Measurements from ENCODE around the gene CLEC1A.
"Not testable (repeated sequence)": the region's sequence is repeated elsewhere in the genome, so short reads cannot be mapped to it uniquely, and the experiment has no call there.

Gene CLEC1A

GRCh38 chr12:10030446-10030845 is 68.3 kb downstream of the CLEC1A start, which contains the start of gene CLEC9A:
Gene CLEC9A (plus strand): TSS chr12:10030682. CDS start chr12:10052688, 22,006 bp downstream.
- no peak within 1 kb of the TSS for H3K27ac ChIP-seq (ENCODE audit: low read length)
- H4K20me1 ChIP-seq (ENCODE audit: insufficient read depth, low read length), result no peaks in the 10 kb centered on the region
- H3K9me3 ChIP-seq (ENCODE audit: insufficient read depth, low read length), result no peaks in the 10 kb centered on the region
- H3K27me3 ChIP-seq (ENCODE audit: low read depth, low read length), result peaks cover 18% of the 10 kb centered on the region
- H3K9ac ChIP-seq (ENCODE audit: low read length), result no peak within 1 kb of the TSS
- no peak within 1 kb of the TSS for H2AFZ ChIP-seq (ENCODE audit: low read depth, low read length)
- TF ChIP-seq EZH2phosphoT487 (IDR thresholded peaks at IDR 0.05; ENCODE audit: low read depth) (no peak), CTCF (IDR thresholded peaks at IDR 0.05; ENCODE audit: low read depth, low read length) (no peak)
- no peak within 1 kb of the TSS for H3K4me2 ChIP-seq (ENCODE audit: low read length)
- H3K4me3 ChIP-seq (ENCODE audit: low read length), result no peak within 1 kb of the TSS
- no peaks in the 10 kb centered on the region for H3K79me2 ChIP-seq (ENCODE audit: low read length)
- no peaks in the 10 kb centered on the region for H3K4me1 ChIP-seq (ENCODE audit: low read length)
- H3K36me3 ChIP-seq (replicated peaks; ENCODE audit: low read depth, low read length), result no peaks in the 10 kb centered on the region

- H3K9me3 ChIP-seq (ENCODE audit: insufficient read depth, low read length), result no peaks in the 10 kb centered on the region
- peaks cover 13% of the 10 kb centered on the region for H3K27me3 ChIP-seq (ENCODE audit: low read depth, low read length)
- no peak overlapping the region for H3K9ac ChIP-seq (ENCODE audit: low read length)
- H3K4me1 ChIP-seq (ENCODE audit: low read length), result no peaks in the 10 kb centered on the region
- no peak overlapping the region for H3K27ac ChIP-seq (ENCODE audit: low read length)
- H3K4me2 ChIP-seq (ENCODE audit: low read length), result no peak overlapping the region
- TF ChIP-seq CTCF (IDR thresholded peaks at IDR 0.05; ENCODE audit: low read depth, low read length), result no peak
- no peak for TF ChIP-seq EZH2phosphoT487 (IDR thresholded peaks at IDR 0.05; ENCODE audit: low read depth)
- no peaks in the 10 kb centered on the region for H3K79me2 ChIP-seq (ENCODE audit: low read length)
- no peak overlapping the region for H2AFZ ChIP-seq (ENCODE audit: low read depth, low read length)
- no peak overlapping the region for H3K4me3 ChIP-seq (ENCODE audit: low read length)
- H4K20me1 ChIP-seq (ENCODE audit: insufficient read depth, low read length), result no peaks in the 10 kb centered on the region
- H3K36me3 ChIP-seq (replicated peaks; ENCODE audit: low read depth, low read length), result no peaks in the 10 kb centered on the region
These were observed 71.1 kb downstream of the CLEC1A start for GRCh38 chr12:10027721-10028120.

- Histone ChIP-seq H3K27me3 (ENCODE audit: low read depth, low read length) (peaks cover 13% of the 10 kb centered on the region; the same call in 1 of the 2 replicates), H3K9ac (ENCODE audit: low read length) (no peak overlapping the region), H3K36me3 (replicated peaks; ENCODE audit: low read depth, low read length) (no peaks in the 10 kb centered on the region), H4K20me1 (ENCODE audit: insufficient read depth, low read length) (no peaks in the 10 kb centered on the region), H3K4me1 (ENCODE audit: low read length) (no peaks in the 10 kb centered on the region), H3K4me2 (ENCODE audit: low read length) (no peak overlapping the region), H3K4me3 (ENCODE audit: low read length) (no peak overlapping the region), H3K79me2 (ENCODE audit: low read length) (no peaks in the 10 kb centered on the region), H3K9me3 (ENCODE audit: insufficient read depth, low read length) (no peaks in the 10 kb centered on the region), H3K27ac (ENCODE audit: low read length) (no peak overlapping the region), H2AFZ (ENCODE audit: low read depth, low read length) (no peak overlapping the region)
- TF ChIP-seq EZH2phosphoT487 (IDR thresholded peaks at IDR 0.05; ENCODE audit: low read depth), result no peak
These were observed 71.5 kb downstream of the CLEC1A start for GRCh38 chr12:10027311-10027710.

GRCh38 chr12:10026666-10027065 is 72.1 kb downstream of the CLEC1A start:
- not testable (repeated sequence) for H3K4me2 ChIP-seq (ENCODE audit: low read length); H3K4me3 ChIP-seq (ENCODE audit: low read length); H3K4me1 ChIP-seq (ENCODE audit: low read length); H3K9ac ChIP-seq (ENCODE audit: low read length); H3K79me2 ChIP-seq (ENCODE audit: low read length); H3K36me3 ChIP-seq (replicated peaks; ENCODE audit: low read depth, low read length); H3K27ac ChIP-seq (ENCODE audit: low read length); H4K20me1 ChIP-seq (ENCODE audit: insufficient read depth, low read length); H3K9me3 ChIP-seq (ENCODE audit: insufficient read depth, low read length); H2AFZ ChIP-seq (ENCODE audit: low read depth, low read length)
- H3K27me3 ChIP-seq (ENCODE audit: low read depth, low read length), result peaks cover 12% of the 10 kb centered on the region; the same call in 1 of the 2 replicates

- no peak overlapping the region for H3K9ac ChIP-seq (ENCODE audit: low read length)
- no peaks in the 10 kb centered on the region for H4K20me1 ChIP-seq (ENCODE audit: insufficient read depth, low read length)
- H3K27ac ChIP-seq (ENCODE audit: low read length), result no peak overlapping the region
- H3K36me3 ChIP-seq (replicated peaks; ENCODE audit: low read depth, low read length), result no peaks in the 10 kb centered on the region
- H3K27me3 ChIP-seq (ENCODE audit: low read depth, low read length), result peaks cover 7% of the 10 kb centered on the region; the same call in 1 of the 2 replicates
- no peak overlapping the region for H3K4me3 ChIP-seq (ENCODE audit: low read length)
- no peaks in the 10 kb centered on the region for H3K4me1 ChIP-seq (ENCODE audit: low read length)
- H3K9me3 ChIP-seq (ENCODE audit: insufficient read depth, low read length), result no peaks in the 10 kb centered on the region
- TF ChIP-seq EZH2phosphoT487 (IDR thresholded peaks at IDR 0.05; ENCODE audit: low read depth), result no peak
- no peak for TF ChIP-seq CTCF (IDR thresholded peaks at IDR 0.05; ENCODE audit: low read depth, low read length)
- H3K4me2 ChIP-seq (ENCODE audit: low read length), result no peak overlapping the region
- no peak overlapping the region for H2AFZ ChIP-seq (ENCODE audit: low read depth, low read length)
- no peaks in the 10 kb centered on the region for H3K79me2 ChIP-seq (ENCODE audit: low read length)
These were observed 73.5 kb downstream of the CLEC1A start for GRCh38 chr12:10025236-10025635.
